Neutrophil (primary cell): Measurements from ENCODE around the gene SIRT1.
A peak's percentile ranks its signal among the peaks of the same experiment; 100 is the strongest.
"Not testable (repeated sequence)": the region's sequence is repeated elsewhere in the genome, so short reads cannot be mapped to it uniquely, and the experiment has no call there.

Experiments used
- H3K27ac ChIP-seq: fragments of 200-600 bp; sonication (generic); 2 replicates; pipeline ENCODE4 v1.5.1; 2016; ENCODE audit warnings: mild to moderate bottlenecking, moderate library complexity
- H3K27me3 ChIP-seq: fragments of 200-600 bp; sonication (generic); 2 replicates; pipeline ENCODE4 v1.6.0; 2016; ENCODE audit warnings: mild to moderate bottlenecking
- H3K36me3 ChIP-seq: fragments of 200-600 bp; sonication (generic); 2 replicates; pipeline ENCODE4 v1.5.1; 2017
- H3K4me1 ChIP-seq, 2 experiments: fragments of 200-600 bp in 1 of 2; sonication (generic) in 1 of 2; 1 replicate in 1 of 2; 2 replicates in 1 of 2; pipeline versions ENCODE4 v1.5.1 to v1.6.1; 2013 to 2016; ENCODE audit warnings: low read depth in 1 of 2, low read length in 1 of 2, mild to moderate bottlenecking in 1 of 2, moderate library complexity in 1 of 2; ENCODE audit not compliant: control insufficient read depth in 1 of 2, insufficient read depth in 1 of 2
- H3K4me3 ChIP-seq, 2 experiments: fragments of 200-600 bp in 1 of 2; sonication (generic) in 1 of 2; 1 replicate in 1 of 2; 2 replicates in 1 of 2; pipeline ENCODE4 v1.5.1; 2013 to 2016; ENCODE audit warnings: low read depth in 1 of 2, low read length in 1 of 2, mild to moderate bottlenecking in 1 of 2, moderate library complexity in 1 of 2
- H3K9me3 ChIP-seq: fragments of 200-600 bp; sonication (generic); 2 replicates; pipeline ENCODE4 v1.5.1; 2016
- CTCF ChIP-seq: fragments of 200-600 bp; sonication (generic); IDR thresholded peaks from 2 replicates; pipeline ENCODE4 v1.5.1; 2016; ENCODE audit warnings: antibody characterized with exemption

SIRT1 gene

GRCh38 chr10:67864607-67865371 is 19.7 kb upstream of the SIRT1 start:
- peaks cover 0 to 4% of the 10 kb centered on the region in 2 experiments for H3K4me1 ChIP-seq
- H3K36me3 ChIP-seq = no peaks in the 10 kb centered on the region
- no peak for TF ChIP-seq CTCF
- H3K4me3 ChIP-seq = no peak overlapping the region
- no peaks in the 10 kb centered on the region for H3K27me3 ChIP-seq
- H3K27ac ChIP-seq = peak overlapping the region; percentile 10
- no peaks in the 10 kb centered on the region for H3K9me3 ChIP-seq

- Histone ChIP-seq H3K4me1 (peaks cover 0 to 4% of the 10 kb centered on the region in 2 experiments), H3K4me3 (no peak overlapping the region), H3K27me3 (no peaks in the 10 kb centered on the region), H3K9me3 (no peaks in the 10 kb centered on the region), H3K27ac (no peak overlapping the region), H3K36me3 (no peaks in the 10 kb centered on the region)
- TF ChIP-seq CTCF = no peak
These were observed 16.3 kb upstream of the SIRT1 start for GRCh38 chr10:67868132-67868531.

GRCh38 chr10:67869996-67870395 is 14.5 kb upstream of the SIRT1 start:
- Histone ChIP-seq H3K4me1 (no peaks in the 10 kb centered on the region), H3K9me3 (no peaks in the 10 kb centered on the region), H3K4me3 (no peak overlapping the region), H3K27ac (no peak overlapping the region), H3K27me3 (no peaks in the 10 kb centered on the region), H3K36me3 (no peaks in the 10 kb centered on the region)
- TF ChIP-seq CTCF = no peak

GRCh38 chr10:67875340-67876238 is 8.9 kb upstream of the SIRT1 start:
- Histone ChIP-seq H3K27me3 (no peaks in the 10 kb centered on the region), H3K9me3 (no peaks in the 10 kb centered on the region), H3K36me3 (no peaks in the 10 kb centered on the region), H3K27ac (no peak overlapping the region), H3K4me3 (no peak overlapping the region), H3K4me1 (no peaks in the 10 kb centered on the region)
- TF ChIP-seq CTCF = no peak

GRCh38 chr10:67877421-67877820 is 7.0 kb upstream of the SIRT1 start:
- not testable (repeated sequence) for H3K4me3 ChIP-seq, H3K36me3 ChIP-seq, H3K4me1 ChIP-seq, H3K9me3 ChIP-seq, H3K27ac ChIP-seq, H3K27me3 ChIP-seq

- Histone ChIP-seq H3K4me3 (no peak overlapping the region), H3K27ac (no peak overlapping the region), H3K4me1 (peaks cover 0 to 2% of the 10 kb centered on the region in 2 experiments), H3K9me3 (no peaks in the 10 kb centered on the region), H3K27me3 (no peaks in the 10 kb centered on the region), H3K36me3 (no peaks in the 10 kb centered on the region)
- TF ChIP-seq CTCF = no peak
These were observed 6.3 kb upstream of the SIRT1 start for GRCh38 chr10:67878133-67878532.
